ENCODE measurements around the gene MC1R. TPM values are rescaled to one million over a fixed set of nuclear protein-coding genes. Genes with fewer than 3 reads are reported as not detected.
A peak's percentile ranks its signal among the peaks of the same experiment; 100 is the strongest.

The MC1R gene
- polyA plus RNA-seq, 3 donors: 0.21 to 3.9 TPM; not detected in 1

DNA sequence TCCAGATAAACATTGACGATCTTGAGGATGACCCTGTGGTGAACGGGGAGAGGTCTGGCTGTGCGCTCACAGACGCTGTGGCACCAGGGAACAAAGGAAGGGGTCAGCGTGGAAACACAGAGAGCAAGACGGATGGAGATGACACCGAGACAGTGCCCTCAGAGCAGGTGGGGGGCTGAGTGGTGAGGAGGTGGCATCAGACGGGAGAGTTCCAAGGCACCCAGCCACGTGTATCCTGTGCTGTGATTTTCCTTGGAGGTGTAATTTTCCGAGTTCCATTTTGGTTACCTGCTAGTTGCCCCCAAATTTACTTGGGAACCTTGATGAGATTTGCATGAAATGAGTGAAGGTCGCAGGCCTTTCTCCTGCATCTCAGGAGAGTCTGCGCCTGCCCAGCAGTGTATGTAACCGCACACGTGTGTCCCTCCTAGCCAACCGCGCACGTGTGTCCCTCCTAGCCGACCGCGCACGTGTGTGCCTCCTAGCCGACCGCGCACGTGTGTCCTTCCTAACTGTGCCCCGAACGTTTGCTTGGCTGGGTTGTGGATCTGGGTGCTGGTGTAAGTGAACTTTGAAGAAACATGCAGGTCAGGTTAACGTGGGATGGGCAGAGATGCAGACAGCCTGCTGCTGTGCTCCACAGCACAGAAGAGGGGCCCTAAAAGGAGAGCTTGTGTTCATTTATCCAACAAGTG is 35.2 kb upstream of the MC1R start:
- Mint-ChIP-seq H3K4me3 (no peak overlapping the region), H3K9me3 (no peaks in the 10 kb centered on the region), H3K4me1 (no peaks in the 10 kb centered on the region), H3K36me3 (peaks cover 64 to 90% of the 10 kb centered on the region in 2 donors), H3K27ac (peak overlapping the region in 2 of 7 donors; percentile 25 to 47), H3K27me3 (ENCODE audit: low read depth in 3 of 3) (peaks cover 0 to 1% (median 0%) of the 10 kb centered on the region in 3 donors)
- Histone ChIP-seq H3K9me3 (replicated peaks in 1 of 2; ENCODE audit: control insufficient read depth in 1 of 2, insufficient read depth in 1 of 2, low read length in 2 of 2) (no peaks in the 10 kb centered on the region), H2AFZ (ENCODE audit: insufficient read depth, low read depth, low read length, poor library complexity, severe bottlenecking) (no peak overlapping the region), H3K36me3 (replicated peaks in 1 of 2; ENCODE audit: control insufficient read depth in 1 of 2, insufficient read depth in 2 of 2, low read length in 2 of 2) (peaks cover 73 to 98% of the 10 kb centered on the region in 2 donors), H3K9ac (ENCODE audit: insufficient read depth, low read length, poor library complexity, severe bottlenecking) (no peak overlapping the region), H3K4me2 (replicated peaks; ENCODE audit: extremely low read depth, low read length, poor library complexity, severe bottlenecking) (no peak overlapping the region), H4K20me1 (ENCODE audit: insufficient read depth, low read length) (peaks cover 84% of the 10 kb centered on the region), H3K27ac (ENCODE audit: low read depth in 1 of 2, low read length in 2 of 2) (no peak overlapping the region), H3K79me2 (ENCODE audit: insufficient read depth, low read length) (peaks cover 57% of the 10 kb centered on the region), H3K27me3 (ENCODE audit: control insufficient read depth in 2 of 2, insufficient read depth in 2 of 2, low read length in 2 of 2) (no peaks in the 10 kb centered on the region), H3K4me3 (replicated peaks in 1 of 3; ENCODE audit: low read depth in 2 of 3, low read length in 3 of 3) (no peak overlapping the region), H3K4me1 (ENCODE audit: control insufficient read depth in 1 of 2, insufficient read depth in 2 of 2, low read length in 2 of 2) (no peaks in the 10 kb centered on the region)
- intact Hi-C loops (cut with micrococcal nuclease): no loop called here
- WGBS (ENCODE audit: insufficient coverage): over 99% methylated on average over 28 of the region's 28 CpGs
- TF ChIP-seq, protein P1, sequence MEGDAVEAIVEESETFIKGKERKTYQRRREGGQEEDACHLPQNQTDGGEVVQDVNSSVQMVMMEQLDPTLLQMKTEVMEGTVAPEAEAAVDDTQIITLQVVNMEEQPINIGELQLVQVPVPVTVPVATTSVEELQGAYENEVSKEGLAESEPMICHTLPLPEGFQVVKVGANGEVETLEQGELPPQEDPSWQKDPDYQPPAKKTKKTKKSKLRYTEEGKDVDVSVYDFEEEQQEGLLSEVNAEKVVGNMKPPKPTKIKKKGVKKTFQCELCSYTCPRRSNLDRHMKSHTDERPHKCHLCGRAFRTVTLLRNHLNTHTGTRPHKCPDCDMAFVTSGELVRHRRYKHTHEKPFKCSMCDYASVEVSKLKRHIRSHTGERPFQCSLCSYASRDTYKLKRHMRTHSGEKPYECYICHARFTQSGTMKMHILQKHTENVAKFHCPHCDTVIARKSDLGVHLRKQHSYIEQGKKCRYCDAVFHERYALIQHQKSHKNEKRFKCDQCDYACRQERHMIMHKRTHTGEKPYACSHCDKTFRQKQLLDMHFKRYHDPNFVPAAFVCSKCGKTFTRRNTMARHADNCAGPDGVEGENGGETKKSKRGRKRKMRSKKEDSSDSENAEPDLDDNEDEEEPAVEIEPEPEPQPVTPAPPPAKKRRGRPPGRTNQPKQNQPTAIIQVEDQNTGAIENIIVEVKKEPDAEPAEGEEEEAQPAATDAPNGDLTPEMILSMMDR (IDR thresholded peaks at IDR 0.05): no peak
- no peak for DNase-seq

DNA sequence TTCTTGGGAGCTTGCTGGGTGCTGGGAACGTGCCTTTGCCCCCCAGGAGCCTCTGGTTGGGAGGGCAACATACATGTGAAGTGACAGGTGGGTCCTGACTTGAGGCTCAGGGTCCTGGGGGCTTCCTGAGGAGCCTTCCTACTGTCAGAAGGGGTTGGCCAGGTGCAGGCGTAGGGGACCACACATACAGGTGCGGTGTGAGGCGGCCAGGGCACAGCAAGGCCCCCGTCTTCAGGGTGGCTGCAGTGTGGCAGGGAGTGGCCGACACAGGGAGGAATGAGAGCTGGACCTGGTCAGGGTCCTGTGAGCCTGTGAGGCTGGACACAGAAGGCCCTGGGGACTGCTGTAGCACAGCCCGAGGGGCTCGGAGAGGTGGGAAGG is 34.6 kb upstream of the MC1R start:
- Mint-ChIP-seq H3K27me3 (ENCODE audit: low read depth in 3 of 3) (peaks cover 0 to 1% (median 0%) of the 10 kb centered on the region in 3 donors), H3K27ac (peak overlapping the region in 1 of 7 donors; percentile 23), H3K9me3 (no peaks in the 10 kb centered on the region), H3K36me3 (peaks cover 63 to 90% of the 10 kb centered on the region in 2 donors), H3K4me1 (no peaks in the 10 kb centered on the region), H3K4me3 (no peak overlapping the region)
- no peak overlapping the region for H3K4me3 ChIP-seq (replicated peaks in 1 of 3; ENCODE audit: low read depth in 2 of 3, low read length in 3 of 3)
- TF ChIP-seq, protein P1 (IDR thresholded peaks at IDR 0.05): no peak
- peaks cover 79% of the 10 kb centered on the region for H4K20me1 ChIP-seq (ENCODE audit: insufficient read depth, low read length)
- H3K4me2 ChIP-seq (replicated peaks; ENCODE audit: extremely low read depth, low read length, poor library complexity, severe bottlenecking): no peak overlapping the region
- no peak for DNase-seq
- no peak overlapping the region for H2AFZ ChIP-seq (ENCODE audit: insufficient read depth, low read depth, low read length, poor library complexity, severe bottlenecking)
- H3K4me1 ChIP-seq (ENCODE audit: control insufficient read depth in 1 of 2, insufficient read depth in 2 of 2, low read length in 2 of 2): no peaks in the 10 kb centered on the region
- no peaks in the 10 kb centered on the region for H3K9me3 ChIP-seq (replicated peaks in 1 of 2; ENCODE audit: control insufficient read depth in 1 of 2, insufficient read depth in 1 of 2, low read length in 2 of 2)
- intact Hi-C loops (cut with micrococcal nuclease): no loop called here
- H3K36me3 ChIP-seq (replicated peaks in 1 of 2; ENCODE audit: control insufficient read depth in 1 of 2, insufficient read depth in 2 of 2, low read length in 2 of 2): peaks cover 71 to 98% of the 10 kb centered on the region in 2 donors
- H3K79me2 ChIP-seq (ENCODE audit: insufficient read depth, low read length): peaks cover 52% of the 10 kb centered on the region
- H3K27ac ChIP-seq (ENCODE audit: low read depth in 1 of 2, low read length in 2 of 2): no peak overlapping the region
- H3K27me3 ChIP-seq (ENCODE audit: control insufficient read depth in 2 of 2, insufficient read depth in 2 of 2, low read length in 2 of 2): no peaks in the 10 kb centered on the region
- WGBS (ENCODE audit: insufficient coverage): 94% methylated on average over 7 of the region's 8 CpGs
- H3K9ac ChIP-seq (ENCODE audit: insufficient read depth, low read length, poor library complexity, severe bottlenecking): no peak overlapping the region

All from CD14-positive monocyte (primary cell).